SK-N-SH treated with all-trans-retinoic acid at 6 μM for 48 hours (cell line): ENCODE data around the gene CNGA2.

Experiments used
- CREB5 ChIP-seq: fragments of 250-450 bp; sonication (Bioruptor Pico); IDR thresholded peaks from 2 replicates; pipeline ENCODE4 v1.5.1; 2020; ENCODE audit warnings: low read depth, mild to moderate bottlenecking, moderate library complexity
- CSDC2 ChIP-seq: fragments of 250-450 bp; sonication (Bioruptor Pico); IDR thresholded peaks from 2 replicates; pipeline ENCODE4 v1.5.0; 2020; ENCODE audit warnings: mild to moderate bottlenecking, moderate library complexity
- RARB ChIP-seq: fragments of 250-450 bp; sonication (Bioruptor Pico); IDR thresholded peaks from 2 replicates; pipeline ENCODE4 v1.8.0; 2021; ENCODE audit warnings: mild to moderate bottlenecking, moderate library complexity
- ZFP3 ChIP-seq: fragments of 250-450 bp; sonication (Bioruptor Pico); IDR thresholded peaks from 2 replicates; pipeline ENCODE4 v1.5.0; 2020; ENCODE audit warnings: mild to moderate bottlenecking, moderate library complexity
- ZNF70 ChIP-seq: fragments of 450-650 bp; formaldehyde crosslinking; IDR thresholded peaks from 2 replicates; pipeline ENCODE4 v1.5.0; 2020; ENCODE audit warnings: mild to moderate bottlenecking, moderate library complexity
- ZNF8 ChIP-seq: fragments of 450-650 bp; formaldehyde crosslinking; IDR thresholded peaks from 2 replicates; pipeline ENCODE4 v1.5.0; 2020; ENCODE audit warnings: mild to moderate bottlenecking, moderate library complexity
- TF ChIP-seq, protein P1 (sequence below): fragments of 250-450 bp; sonication (Bioruptor Pico); IDR thresholded peaks from 2 replicates; pipeline ENCODE4 v1.5.0; 2020; ENCODE audit warnings: mild to moderate bottlenecking, moderate library complexity

DNA sequence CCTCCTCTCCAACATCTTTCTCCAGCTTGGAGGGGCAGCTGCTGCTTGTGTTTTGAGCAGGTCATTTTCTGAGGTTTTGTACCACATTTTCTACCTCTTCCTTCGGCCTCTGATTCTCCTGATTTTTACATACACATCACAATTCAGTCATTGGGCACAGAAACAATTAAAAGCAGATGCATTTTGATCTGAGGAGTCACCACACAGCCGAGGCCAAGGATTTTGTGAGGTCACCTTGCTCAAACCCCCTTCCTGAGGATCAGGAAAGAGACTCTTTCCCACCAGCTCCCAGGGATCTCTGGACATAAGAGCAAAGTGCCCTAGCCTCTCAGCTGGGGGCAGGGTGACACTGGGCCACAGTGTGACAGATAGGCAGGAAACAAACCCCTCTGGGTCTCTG is 24.1 kb upstream of the CNGA2 start:
- no peak for TF ChIP-seq ZNF70 (CRISPR knock-in tag)
- no peak for TF ChIP-seq CSDC2 (CRISPR knock-in tag)
- no peak for TF ChIP-seq ZNF8 (CRISPR knock-in tag)
- no peak for TF ChIP-seq ZFP3
- TF ChIP-seq, protein P1, sequence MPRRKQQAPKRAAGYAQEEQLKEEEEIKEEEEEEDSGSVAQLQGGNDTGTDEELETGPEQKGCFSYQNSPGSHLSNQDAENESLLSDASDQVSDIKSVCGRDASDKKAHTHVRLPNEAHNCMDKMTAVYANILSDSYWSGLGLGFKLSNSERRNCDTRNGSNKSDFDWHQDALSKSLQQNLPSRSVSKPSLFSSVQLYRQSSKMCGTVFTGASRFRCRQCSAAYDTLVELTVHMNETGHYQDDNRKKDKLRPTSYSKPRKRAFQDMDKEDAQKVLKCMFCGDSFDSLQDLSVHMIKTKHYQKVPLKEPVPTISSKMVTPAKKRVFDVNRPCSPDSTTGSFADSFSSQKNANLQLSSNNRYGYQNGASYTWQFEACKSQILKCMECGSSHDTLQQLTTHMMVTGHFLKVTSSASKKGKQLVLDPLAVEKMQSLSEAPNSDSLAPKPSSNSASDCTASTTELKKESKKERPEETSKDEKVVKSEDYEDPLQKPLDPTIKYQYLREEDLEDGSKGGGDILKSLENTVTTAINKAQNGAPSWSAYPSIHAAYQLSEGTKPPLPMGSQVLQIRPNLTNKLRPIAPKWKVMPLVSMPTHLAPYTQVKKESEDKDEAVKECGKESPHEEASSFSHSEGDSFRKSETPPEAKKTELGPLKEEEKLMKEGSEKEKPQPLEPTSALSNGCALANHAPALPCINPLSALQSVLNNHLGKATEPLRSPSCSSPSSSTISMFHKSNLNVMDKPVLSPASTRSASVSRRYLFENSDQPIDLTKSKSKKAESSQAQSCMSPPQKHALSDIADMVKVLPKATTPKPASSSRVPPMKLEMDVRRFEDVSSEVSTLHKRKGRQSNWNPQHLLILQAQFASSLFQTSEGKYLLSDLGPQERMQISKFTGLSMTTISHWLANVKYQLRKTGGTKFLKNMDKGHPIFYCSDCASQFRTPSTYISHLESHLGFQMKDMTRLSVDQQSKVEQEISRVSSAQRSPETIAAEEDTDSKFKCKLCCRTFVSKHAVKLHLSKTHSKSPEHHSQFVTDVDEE (CRISPR knock-in tag) = no peak
- no peak for TF ChIP-seq CREB5
- no peak for TF ChIP-seq RARB (CRISPR knock-in tag)
